Measurements from ENCODE around the gene OGFR.

Gene OGFR

GRCh38 chr20:62799459-62799858 lies 5.2 kb upstream of the OGFR start:
- no peak overlapping the region for H3K27ac Mint-ChIP-seq

GRCh38 chr20:62799873-62800272 lies 4.8 kb upstream of the OGFR start:
- Mint-ChIP-seq H3K4me3 (no peak overlapping the region), H3K27ac (no peak overlapping the region), H3K9me3 (no peaks in the 10 kb centered on the region), H3K27me3 (no peaks in the 10 kb centered on the region), H3K4me1 (ENCODE audit: low read depth) (peaks cover 25% of the 10 kb centered on the region), H3K36me3 (ENCODE audit: low read depth) (peaks cover 31% of the 10 kb centered on the region)

More at GRCh38 chr20:62799459-62799858, 5.2 kb upstream of the OGFR start:
- Mint-ChIP-seq H3K9me3 (no peaks in the 10 kb centered on the region), H3K27me3 (no peaks in the 10 kb centered on the region), H3K36me3 (ENCODE audit: low read depth) (peaks cover 31% of the 10 kb centered on the region), H3K4me3 (no peak overlapping the region), H3K4me1 (ENCODE audit: low read depth) (peaks cover 29% of the 10 kb centered on the region)

GRCh38 chr20:62800314-62801259 lies 4.0 kb upstream of the OGFR start:
- Mint-ChIP-seq H3K4me3 (no peak overlapping the region), H3K27me3 (no peaks in the 10 kb centered on the region), H3K27ac (no peak overlapping the region), H3K9me3 (no peaks in the 10 kb centered on the region), H3K4me1 (ENCODE audit: low read depth) (peaks cover 23% of the 10 kb centered on the region), H3K36me3 (ENCODE audit: low read depth) (peaks cover 31% of the 10 kb centered on the region)

- no peak overlapping the region for H3K27ac Mint-ChIP-seq
- H3K9me3 Mint-ChIP-seq = no peaks in the 10 kb centered on the region
These were observed 3.2 kb upstream of the OGFR start for GRCh38 chr20:62801284-62802010.

GRCh38 chr20:62802026-62802712 lies 2.5 kb upstream of the OGFR start:
- Mint-ChIP-seq H3K4me1 (ENCODE audit: low read depth) (peaks cover 32% of the 10 kb centered on the region), H3K36me3 (ENCODE audit: low read depth) (peaks cover 31% of the 10 kb centered on the region), H3K27me3 (no peaks in the 10 kb centered on the region), H3K9me3 (no peaks in the 10 kb centered on the region), H3K4me3 (no peak overlapping the region), H3K27ac (no peak overlapping the region)

More at GRCh38 chr20:62801284-62802010, 3.2 kb upstream of the OGFR start:
- Mint-ChIP-seq H3K36me3 (ENCODE audit: low read depth) (peaks cover 31% of the 10 kb centered on the region), H3K4me3 (no peak overlapping the region), H3K4me1 (ENCODE audit: low read depth) (peaks cover 26% of the 10 kb centered on the region), H3K27me3 (no peaks in the 10 kb centered on the region)

- Mint-ChIP-seq H3K36me3 (ENCODE audit: low read depth) (peaks cover 23% of the 10 kb centered on the region), H3K4me3 (peak overlapping the region; percentile 71), H3K9me3 (no peaks in the 10 kb centered on the region), H3K27me3 (no peaks in the 10 kb centered on the region), H3K27ac (peak overlapping the region; percentile 82), H3K4me1 (ENCODE audit: low read depth) (peaks cover 29% of the 10 kb centered on the region)
These were observed 511 bp upstream of the OGFR start for GRCh38 chr20:62804021-62804626.

- Mint-ChIP-seq H3K27me3 (no peaks in the 10 kb centered on the region), H3K9me3 (no peaks in the 10 kb centered on the region), H3K4me1 (ENCODE audit: low read depth) (peaks cover 29% of the 10 kb centered on the region), H3K27ac (peak overlapping the region; percentile 55), H3K36me3 (ENCODE audit: low read depth) (peaks cover 14% of the 10 kb centered on the region), H3K4me3 (peak overlapping the region; percentile 83)
These were observed 598 bp downstream of the OGFR start for GRCh38 chr20:62805155-62805710.

- Mint-ChIP-seq H3K36me3 (ENCODE audit: low read depth) (peaks cover 7% of the 10 kb centered on the region), H3K9me3 (no peaks in the 10 kb centered on the region)
These were observed 1.2 kb downstream of the OGFR start for GRCh38 chr20:62805711-62806382.

GRCh38 chr20:62806383-62807050 lies 1.9 kb downstream of the OGFR start:
- H3K36me3 Mint-ChIP-seq (ENCODE audit: low read depth) = peaks cover 6% of the 10 kb centered on the region
- H3K4me3 Mint-ChIP-seq = peak overlapping the region; percentile 83
- no peaks in the 10 kb centered on the region for H3K27me3 Mint-ChIP-seq
- H3K4me1 Mint-ChIP-seq (ENCODE audit: low read depth) = peaks cover 29% of the 10 kb centered on the region
- no peaks in the 10 kb centered on the region for H3K9me3 Mint-ChIP-seq
- peak overlapping the region; percentile 24 for H3K27ac Mint-ChIP-seq

More at GRCh38 chr20:62805711-62806382, 1.2 kb downstream of the OGFR start:
- H3K4me3 Mint-ChIP-seq = peak overlapping the region; percentile 83
- H3K27ac Mint-ChIP-seq = peak overlapping the region; percentile 61
- peaks cover 29% of the 10 kb centered on the region for H3K4me1 Mint-ChIP-seq (ENCODE audit: low read depth)
- H3K27me3 Mint-ChIP-seq = no peaks in the 10 kb centered on the region

- Mint-ChIP-seq H3K27ac (no peak overlapping the region), H3K9me3 (no peaks in the 10 kb centered on the region), H3K4me1 (ENCODE audit: low read depth) (peaks cover 29% of the 10 kb centered on the region), H3K36me3 (ENCODE audit: low read depth) (peaks cover 9% of the 10 kb centered on the region), H3K4me3 (no peak overlapping the region), H3K27me3 (no peaks in the 10 kb centered on the region)
These were observed 3.0 kb downstream of the OGFR start for GRCh38 chr20:62807444-62808210.

GRCh38 chr20:62808211-62808865 lies 3.7 kb downstream of the OGFR start:
- H3K27me3 Mint-ChIP-seq = no peaks in the 10 kb centered on the region
- peak overlapping the region; percentile 26 for H3K4me3 Mint-ChIP-seq
- H3K9me3 Mint-ChIP-seq = no peaks in the 10 kb centered on the region
- H3K27ac Mint-ChIP-seq = no peak overlapping the region
- H3K36me3 Mint-ChIP-seq (ENCODE audit: low read depth) = peaks cover 9% of the 10 kb centered on the region
- H3K4me1 Mint-ChIP-seq (ENCODE audit: low read depth) = peaks cover 29% of the 10 kb centered on the region

GRCh38 chr20:62809530-62810428 lies 5.1 kb downstream of the OGFR start:
- H3K9me3 Mint-ChIP-seq = no peaks in the 10 kb centered on the region

More at GRCh38 chr20:62809530-62810428, 5.1 kb downstream of the OGFR start:
- Mint-ChIP-seq H3K27me3 (no peaks in the 10 kb centered on the region), H3K36me3 (ENCODE audit: low read depth) (peaks cover 9% of the 10 kb centered on the region), H3K4me3 (no peak overlapping the region), H3K4me1 (ENCODE audit: low read depth) (peaks cover 22% of the 10 kb centered on the region), H3K27ac (no peak overlapping the region)

All from stimulated activated naive CD8-positive, alpha-beta T cell treated with anti-CD3 and anti-CD28 coated beads, Interleukin-15, Interleukin-2, amounts not matched to agents 100 ng/mL and 50 ng/mL, for 24 hours (primary cell).